H1 (cell line): ENCODE results near the gene JMJD1C. TPM values are rescaled to one million over a fixed set of nuclear protein-coding genes. Genes with fewer than 3 reads are reported as not detected.
"Not testable (repeated sequence)": the region's sequence is repeated elsewhere in the genome, so short reads cannot be mapped to it uniquely, and the experiment has no call there.

ENCODE experiments used
- CTCF ChIA-PET: fragments of 300-600 bp; sonication (Branson Sonifier 250); formaldehyde crosslinking; loops from one replicate; lab custom pipeline; 2021; ENCODE audit not compliant: partially characterized antibody; lab: Charles Lee
- POLR2A ChIA-PET: fragments of 300-600 bp; sonication (Branson Sonifier 250); formaldehyde crosslinking; loops from one replicate; lab custom pipeline; 2021; ENCODE audit warnings: inconsistent platforms; ENCODE audit not compliant: partially characterized antibody; lab: Charles Lee
- DNase-seq, 2 experiments: peaks; one replicate each; pipeline versions ENCODE4 v3.0.0 to v3.0.0-alpha.2; 2010 to 2022; ENCODE audit warnings: low spot score in 2 of 2, low read depth in 1 of 2, mixed read lengths in 1 of 2
- FAIRE-seq: peaks from 2 replicates; lab custom pipeline; 2011; peaks lifted over from hg19 to GRCh38; lab: Jason Lieb, UNC
- H2AFZ ChIP-seq: 2 replicates; pipeline ENCODE4 v1.8.1; 2012; ENCODE audit warnings: low read length, inconsistent platforms
- H2AK5ac ChIP-seq: 2 replicates; pipeline ENCODE4 v1.6.1; 2013; ENCODE audit warnings: low read depth, low read length
- H2BK120ac ChIP-seq: replicated peaks from 2 replicates; pipeline ENCODE3; 2013; ENCODE audit warnings: low read depth, low read length, inconsistent platforms
- H2BK12ac ChIP-seq: 2 replicates; pipeline ENCODE4 v1.6.1; 2013; ENCODE audit warnings: low read depth, low read length
- H2BK15ac ChIP-seq: 2 replicates; pipeline ENCODE4 v1.6.1; 2013; ENCODE audit warnings: low read length
- H2BK20ac ChIP-seq: 2 replicates; pipeline ENCODE4 v1.6.1; 2013; ENCODE audit warnings: low read length
- H2BK5ac ChIP-seq: 2 replicates; pipeline ENCODE4 v1.6.1; 2013; ENCODE audit warnings: low read depth, low read length
- H3K14ac ChIP-seq: 2 replicates; pipeline ENCODE4 v1.6.1; 2013; ENCODE audit warnings: inconsistent platforms; ENCODE audit not compliant: insufficient read length
- H3K18ac ChIP-seq: 2 replicates; pipeline ENCODE4 v1.6.1; 2013; ENCODE audit warnings: low read length; ENCODE audit errors: extremely low read depth
- H3K23ac ChIP-seq: 2 replicates; pipeline ENCODE4 v1.6.1; 2013; ENCODE audit warnings: inconsistent platforms; ENCODE audit not compliant: insufficient read length
- H3K23me2 ChIP-seq: 2 replicates; pipeline ENCODE4 v1.6.1; 2013; ENCODE audit warnings: low read depth, low read length
- H3K27ac ChIP-seq: 2 replicates; pipeline ENCODE4 v1.6.1; 2011; ENCODE audit warnings: low read depth, low read length, inconsistent platforms
- H3K27me3 ChIP-seq, 4 experiments: replicated peaks in 1 of 4; 1 replicate in 1 of 4; 2 replicates in 3 of 4; pipeline versions ENCODE4 v1.6.1 to v1.8.1; 2011 to 2013; ENCODE audit warnings: low read length in 3 of 4, mild to moderate bottlenecking in 3 of 4, inconsistent platforms in 2 of 4, mixed read lengths in 2 of 4, moderate library complexity in 1 of 4; ENCODE audit not compliant: control insufficient read depth in 3 of 4, insufficient read depth in 3 of 4; ENCODE audit errors: extremely low read depth in 1 of 4
- H3K36me3 ChIP-seq, 4 experiments: 2 replicates each; pipeline versions ENCODE4 v1.6.1 to v1.8.1; 2011 to 2013; ENCODE audit warnings: mild to moderate bottlenecking in 4 of 4, low read length in 3 of 4, moderate library complexity in 2 of 4, control low read depth in 1 of 4, inconsistent platforms in 1 of 4; ENCODE audit not compliant: insufficient read depth in 4 of 4, control insufficient read depth in 2 of 4
- H3K4ac ChIP-seq: replicated peaks from 2 replicates; pipeline ENCODE3; 2013; ENCODE audit warnings: low read length, low read depth, mixed read lengths, inconsistent platforms; ENCODE audit not compliant: insufficient read length
- H3K4me1 ChIP-seq, 4 experiments: replicated peaks in 1 of 4; 1 replicate in 1 of 4; 2 replicates in 3 of 4; pipeline versions ENCODE4 v1.6.1 to v1.8.1; 2011 to 2013; ENCODE audit warnings: low read length in 3 of 4, inconsistent platforms in 2 of 4, mixed read lengths in 1 of 4; ENCODE audit not compliant: insufficient read depth in 4 of 4, control insufficient read depth in 3 of 4
- H3K4me2 ChIP-seq, 2 experiments: 2 replicates each; pipeline versions ENCODE4 v1.6.1 to v1.8.1; 2011 to 2013; ENCODE audit warnings: low read depth in 2 of 2, low read length in 2 of 2, control low read depth in 1 of 2, inconsistent platforms in 1 of 2, mild to moderate bottlenecking in 1 of 2; ENCODE audit not compliant: insufficient read depth in 1 of 2
- H3K4me3 ChIP-seq, 4 experiments: fragments of 200-600, 300-600 bp in 1 of 4; sonication (generic), shearing (Covaris generic), sonication (Bioruptor Twin) in 1 of 4; 2 replicates each; pipeline versions ENCODE4 v1.5.1 to v1.8.1; 2011 to 2016; ENCODE audit warnings: low read length in 4 of 4, low read depth in 3 of 4, control low read depth in 2 of 4, inconsistent platforms in 2 of 4, mild to moderate bottlenecking in 2 of 4, mixed read lengths in 1 of 4, moderate library complexity in 1 of 4; ENCODE audit not compliant: insufficient read depth in 2 of 4; ENCODE audit errors: extremely low read depth in 1 of 4
- H3K56ac ChIP-seq: replicated peaks from 2 replicates; pipeline ENCODE3; 2013; ENCODE audit warnings: low read depth, mild to moderate bottlenecking, mixed read lengths, low read length, inconsistent platforms; ENCODE audit not compliant: insufficient read length
- H3K79me1 ChIP-seq: 2 replicates; pipeline ENCODE4 v1.6.1; 2013; ENCODE audit warnings: low read depth, low read length, control low read depth
- H3K79me2 ChIP-seq, 2 experiments: 2 replicates each; pipeline versions ENCODE4 v1.6.1 to v1.8.1; 2012 to 2013; ENCODE audit warnings: low read length in 2 of 2, mild to moderate bottlenecking in 2 of 2, inconsistent platforms in 1 of 2; ENCODE audit not compliant: insufficient read depth in 2 of 2, control insufficient read depth in 1 of 2
- H3K9ac ChIP-seq, 4 experiments: replicated peaks in 1 of 4; 1 replicate in 1 of 4; 2 replicates in 3 of 4; pipeline versions ENCODE4 v1.6.1 to v1.8.1; 2011 to 2013; ENCODE audit warnings: low read depth in 3 of 4, low read length in 3 of 4, control low read depth in 2 of 4, mild to moderate bottlenecking in 2 of 4, moderate library complexity in 2 of 4, inconsistent platforms in 1 of 4; ENCODE audit errors: extremely low read depth in 1 of 4
- H3K9me3 ChIP-seq, 2 experiments: 2 replicates each; pipeline versions ENCODE4 v1.6.1 to v1.8.1; 2012 to 2013; ENCODE audit warnings: mild to moderate bottlenecking in 2 of 2, moderate library complexity in 2 of 2, control low read depth in 1 of 2, inconsistent platforms in 1 of 2, low read depth in 1 of 2, low read length in 1 of 2, mixed read lengths in 1 of 2; ENCODE audit not compliant: insufficient read depth in 2 of 2
- H4K20me1 ChIP-seq, 2 experiments: replicated peaks in 1 of 2; 2 replicates each; pipeline versions ENCODE3 to v1.8.1; 2011 to 2013; ENCODE audit warnings: inconsistent platforms in 2 of 2, low read length in 2 of 2, mild to moderate bottlenecking in 1 of 2; ENCODE audit not compliant: insufficient read depth in 2 of 2, control insufficient read depth in 1 of 2
- H4K5ac ChIP-seq: 2 replicates; pipeline ENCODE4 v1.6.1; 2013; ENCODE audit warnings: low read length, low read depth, mixed read lengths, inconsistent platforms; ENCODE audit not compliant: insufficient read length
- H4K8ac ChIP-seq: 2 replicates; pipeline ENCODE4 v1.8.0; 2013; ENCODE audit warnings: mild to moderate bottlenecking, moderate library complexity, low read length, inconsistent platforms; ENCODE audit not compliant: insufficient read depth; ENCODE audit errors: extremely low read depth
- H4K91ac ChIP-seq: replicated peaks from 2 replicates; pipeline ENCODE3; 2013; ENCODE audit warnings: low read length, mixed read lengths, inconsistent platforms; ENCODE audit not compliant: insufficient read length
- WGBS, 2 experiments: shearing (Covaris generic) in 1 of 2; methylation state at CpG; one replicate each; pipeline versions ENCODE4 v1.1.6 to v1.1.7; 2013 to 2015; ENCODE audit warnings: low lambda C conversion rate in 2 of 2, mixed read lengths in 2 of 2, inconsistent platforms in 1 of 2, low coverage in 1 of 2, missing lambda C conversion rate in 1 of 2; ENCODE audit not compliant: insufficient replicate concordance in 2 of 2, insufficient coverage in 1 of 2, insufficient read length in 1 of 2; ENCODE audit errors: extremely low coverage in 1 of 2, missing lambda C conversion rate in 1 of 2; 5-methylcytosine and 5-hydroxymethylcytosine counted together
- polyA plus RNA-seq, 7 experiments: library from polyadenylated mRNA; depleted of rRNA in 3 of 7; stranded (reverse) in 5 of 7; unstranded in 2 of 7; fragments of >200 nt in 5 of 7; fragments of 200-250 nt in 2 of 7; gene quantifications; 1 replicate in 5 of 7; 2 replicates in 1 of 7; 4 replicates in 1 of 7; pipeline versions ENCODE4 v1.2.1 to v1.2.3, GENCODE V29; 2011 to 2013; ENCODE audit warnings: missing spikeins in 2 of 7, mixed read lengths in 2 of 7
- total RNA-seq: library from RNA; stranded (reverse); fragmentation: NEBNext Ultra II Directional; extraction: Animal tissue kit (Norgen Biotek cat#: 25700); gene quantifications from 2 replicates; pipeline ENCODE4 v1.2.1, GENCODE V29; 2021

The JMJD1C gene
- total and polyA plus RNA-seq, 2 of the 8 experiments (the other 6 are each of a cell fraction or from before 2014, with no cell fraction given), result 54.5 to 210 TPM

DNA sequence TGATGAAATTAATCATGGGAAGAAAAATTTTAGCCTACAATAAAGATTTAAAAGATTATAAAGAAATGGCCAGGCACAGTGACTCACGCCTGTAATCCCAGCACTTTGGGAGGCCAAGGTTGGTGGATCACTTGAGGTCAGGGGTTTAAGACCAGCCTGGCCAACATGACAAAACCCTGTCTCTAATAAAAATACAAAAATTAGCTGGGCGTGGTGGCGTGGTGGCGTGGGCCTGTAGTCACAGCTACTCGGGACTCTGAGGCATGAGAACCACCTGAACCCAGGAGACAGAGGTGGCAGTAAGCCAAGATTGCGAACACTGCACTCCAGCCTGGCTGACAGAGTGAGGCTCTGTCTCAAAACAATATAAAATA lies 26.5 kb upstream of the JMJD1C start:
- not testable (repeated sequence) for H3K27me3 ChIP-seq

More for the DNA sequence above, 26.5 kb upstream of the JMJD1C start:
- H2AFZ ChIP-seq, H3K23me2 ChIP-seq, H2BK20ac ChIP-seq, H3K4me2 ChIP-seq, DNase-seq, H3K18ac ChIP-seq, H2BK12ac ChIP-seq, H4K5ac ChIP-seq, H3K36me3 ChIP-seq, H3K79me1 ChIP-seq, H3K4me3 ChIP-seq, H3K23ac ChIP-seq, H2AK5ac ChIP-seq, H2BK15ac ChIP-seq, H3K4ac ChIP-seq, H4K20me1 ChIP-seq, H3K56ac ChIP-seq, H2BK120ac ChIP-seq, H3K4me1 ChIP-seq, H3K27ac ChIP-seq, H3K9me3 ChIP-seq, FAIRE-seq, H2BK5ac ChIP-seq, H4K91ac ChIP-seq, H3K14ac ChIP-seq, H3K9ac ChIP-seq: not testable (repeated sequence)
- POLR2A ChIA-PET, result interaction anchor here (1.4 to 1.7 kb wide), 2 partner anchors 12 to 223 kb away, joined by 3 to 5 read pairs; no protein-coding TSS in a partner anchor
- CTCF ChIA-PET, result interaction anchor here (1.3 kb wide), 1 partner anchor 137 kb away, joined by 5 read pairs; no protein-coding TSS in a partner anchor
- WGBS, 2 experiments, result 98% methylated on average over 6 of the region's 6 CpGs; no CpG with 5 or more reads in 1 of the 2 experiments
- Histone ChIP-seq H3K79me2 (peaks cover 0 to 69% of the 10 kb centered on the region in 2 experiments; a peak in 2 of 4 replicates), H4K8ac (0 out of 2 replicates have a peak overlapping the region, but pooled peaks have one; percentile 14)
